Activated T-cell treated with anti-CD3 and anti-CD28 coated beads, Interleukin-2, amount 50 U/mL, for 4 hours (primary cell): ENCODE data around the gene TAS2R1. TPM values are rescaled to one million over a fixed set of nuclear protein-coding genes. Genes with fewer than 3 reads are reported as not detected.

Experiments
- ATAC-seq, 2 donors: fragments of 200-7000 bp; cut with Tn5 transposase; one replicate each; pipeline ENCODE4 v1.10.0; 2021
- DNase-seq: peaks from one replicate; pipeline ENCODE4 v3.0.0-alpha.2; 2020
- H3K27me3 Mint-ChIP-seq: one replicate; pipeline ENCODE4 v1.8.0; 2021; ENCODE audit warnings: low read depth, mixed read lengths
- H3K36me3 Mint-ChIP-seq: one replicate; pipeline ENCODE4 v1.8.0; 2022; ENCODE audit warnings: mixed read lengths; ENCODE audit not compliant: insufficient read depth
- H3K4me1 Mint-ChIP-seq: one replicate; pipeline ENCODE4 v1.8.0; 2021; ENCODE audit warnings: low read depth, mixed read lengths
- H3K4me3 Mint-ChIP-seq: one replicate; pipeline ENCODE4 v1.8.0; 2021; ENCODE audit warnings: mild to moderate bottlenecking, moderate library complexity, mixed read lengths
- H3K9me3 Mint-ChIP-seq: one replicate; pipeline ENCODE4 v1.8.0; 2021; ENCODE audit warnings: mixed read lengths
- total RNA-seq, 3 donors: library from RNA; stranded (reverse); gene quantifications; one replicate each; pipeline ENCODE4 v1.2.1, GENCODE V29; 2021

TAS2R1 gene
- total RNA-seq, 3 donors from 2014 or later, result not detected

GRCh38 chr5:9641806-9642355 lies 11.7 kb upstream of the TAS2R1 start:
- H3K27me3 Mint-ChIP-seq, result no peaks in the 10 kb centered on the region
- ATAC-seq, result no peak
- no peaks in the 10 kb centered on the region for H3K4me1 Mint-ChIP-seq

GRCh38 chr5:9632495-9632894 lies 2.3 kb upstream of the TAS2R1 start:
- H3K36me3 Mint-ChIP-seq, result no peaks in the 10 kb centered on the region
- ATAC-seq (no peak), DNase-seq (no peak)
- peaks cover 39% of the 10 kb centered on the region for H3K9me3 Mint-ChIP-seq
- no peaks in the 10 kb centered on the region for H3K4me1 Mint-ChIP-seq
- no peaks in the 10 kb centered on the region for H3K27me3 Mint-ChIP-seq
- H3K4me3 Mint-ChIP-seq, result no peak overlapping the region

More at GRCh38 chr5:9641806-9642355, 11.7 kb upstream of the TAS2R1 start:
- Mint-ChIP-seq H3K4me3 (no peak overlapping the region), H3K9me3 (peaks cover 14% of the 10 kb centered on the region), H3K36me3 (no peaks in the 10 kb centered on the region)
- DNase-seq, result no peak

- Mint-ChIP-seq H3K36me3 (no peaks in the 10 kb centered on the region), H3K4me1 (no peaks in the 10 kb centered on the region), H3K27me3 (no peaks in the 10 kb centered on the region), H3K4me3 (no peak overlapping the region), H3K9me3 (peaks cover 20% of the 10 kb centered on the region)
- ATAC-seq (no peak), DNase-seq (no peak)
Observed at GRCh38 chr5:9627541-9627940, 2.6 kb downstream of the TAS2R1 start.

GRCh38 chr5:9626955-9627354 lies 3.2 kb downstream of the TAS2R1 start:
- peaks cover 21% of the 10 kb centered on the region for H3K9me3 Mint-ChIP-seq
- H3K27me3 Mint-ChIP-seq, result no peaks in the 10 kb centered on the region
- DNase-seq, result no peak
- no peaks in the 10 kb centered on the region for H3K4me1 Mint-ChIP-seq
- ATAC-seq, result no peak
- H3K36me3 Mint-ChIP-seq, result no peaks in the 10 kb centered on the region
- no peak overlapping the region for H3K4me3 Mint-ChIP-seq

- no peak overlapping the region for H3K4me3 Mint-ChIP-seq
- ATAC-seq, result no peak
Observed at GRCh38 chr5:9625731-9626130, 4.4 kb downstream of the TAS2R1 start.

GRCh38 chr5:9625286-9625685 lies 4.9 kb downstream of the TAS2R1 start:
- Mint-ChIP-seq H3K27me3 (no peaks in the 10 kb centered on the region), H3K4me3 (no peak overlapping the region), H3K4me1 (no peaks in the 10 kb centered on the region), H3K9me3 (peaks cover 15% of the 10 kb centered on the region), H3K36me3 (no peaks in the 10 kb centered on the region)
- DNase-seq (no peak), ATAC-seq (no peak)

More at GRCh38 chr5:9625731-9626130, 4.4 kb downstream of the TAS2R1 start:
- no peaks in the 10 kb centered on the region for H3K4me1 Mint-ChIP-seq
- H3K36me3 Mint-ChIP-seq, result no peaks in the 10 kb centered on the region
- DNase-seq, result no peak
- H3K9me3 Mint-ChIP-seq, result peaks cover 15% of the 10 kb centered on the region
- H3K27me3 Mint-ChIP-seq, result no peaks in the 10 kb centered on the region

- Mint-ChIP-seq H3K4me1 (no peaks in the 10 kb centered on the region), H3K36me3 (no peaks in the 10 kb centered on the region), H3K4me3 (no peak overlapping the region), H3K9me3 (peaks cover 15% of the 10 kb centered on the region), H3K27me3 (no peaks in the 10 kb centered on the region)
- ATAC-seq (no peak), DNase-seq (no peak)
Observed at GRCh38 chr5:9624196-9624947, 5.8 kb downstream of the TAS2R1 start.

- DNase-seq (no peak), ATAC-seq (no peak)
- Mint-ChIP-seq H3K4me3 (no peak overlapping the region), H3K27me3 (no peaks in the 10 kb centered on the region), H3K9me3 (peaks cover 14% of the 10 kb centered on the region), H3K4me1 (no peaks in the 10 kb centered on the region), H3K36me3 (no peaks in the 10 kb centered on the region)
Observed at GRCh38 chr5:9623661-9624060, 6.5 kb downstream of the TAS2R1 start.

GRCh38 chr5:9622971-9623421 lies 7.2 kb downstream of the TAS2R1 start:
- ATAC-seq, result no peak
- Mint-ChIP-seq H3K9me3 (peaks cover 11% of the 10 kb centered on the region), H3K27me3 (no peaks in the 10 kb centered on the region), H3K36me3 (no peaks in the 10 kb centered on the region), H3K4me3 (no peak overlapping the region), H3K4me1 (no peaks in the 10 kb centered on the region)
- DNase-seq, result no peak

- Mint-ChIP-seq H3K27me3 (no peaks in the 10 kb centered on the region), H3K36me3 (no peaks in the 10 kb centered on the region), H3K9me3 (peaks cover 11% of the 10 kb centered on the region), H3K4me1 (no peaks in the 10 kb centered on the region), H3K4me3 (no peak overlapping the region)
- no peak for ATAC-seq
- no peak for DNase-seq
Observed at GRCh38 chr5:9621379-9621903, 8.7 kb downstream of the TAS2R1 start.

- no peaks in the 10 kb centered on the region for H3K36me3 Mint-ChIP-seq
- no peak overlapping the region for H3K4me3 Mint-ChIP-seq
- peaks cover 11% of the 10 kb centered on the region for H3K9me3 Mint-ChIP-seq
- H3K4me1 Mint-ChIP-seq, result no peaks in the 10 kb centered on the region
- ATAC-seq, result no peak
- DNase-seq, result no peak
- no peaks in the 10 kb centered on the region for H3K27me3 Mint-ChIP-seq
Observed at GRCh38 chr5:9619331-9620092, 10.6 kb downstream of the TAS2R1 start.

GRCh38 chr5:9617739-9618504 lies 12.2 kb downstream of the TAS2R1 start:
- Mint-ChIP-seq H3K4me1 (no peaks in the 10 kb centered on the region), H3K9me3 (peaks cover 11% of the 10 kb centered on the region), H3K27me3 (no peaks in the 10 kb centered on the region), H3K4me3 (no peak overlapping the region), H3K36me3 (no peaks in the 10 kb centered on the region)
- DNase-seq (no peak), ATAC-seq (no peak)

- no peak for DNase-seq
Observed at GRCh38 chr5:9617221-9617620, 12.9 kb downstream of the TAS2R1 start.

GRCh38 chr5:9615331-9615730 lies 14.8 kb downstream of the TAS2R1 start:
- H3K36me3 Mint-ChIP-seq, result no peaks in the 10 kb centered on the region
- no peaks in the 10 kb centered on the region for H3K4me1 Mint-ChIP-seq
- no peak for DNase-seq
- no peak for ATAC-seq
- peaks cover 19% of the 10 kb centered on the region for H3K9me3 Mint-ChIP-seq
- no peak overlapping the region for H3K4me3 Mint-ChIP-seq
- H3K27me3 Mint-ChIP-seq, result no peaks in the 10 kb centered on the region

More at GRCh38 chr5:9617221-9617620, 12.9 kb downstream of the TAS2R1 start:
- Mint-ChIP-seq H3K4me1 (no peaks in the 10 kb centered on the region), H3K4me3 (no peak overlapping the region), H3K27me3 (no peaks in the 10 kb centered on the region), H3K9me3 (peaks cover 8% of the 10 kb centered on the region), H3K36me3 (no peaks in the 10 kb centered on the region)
- no peak for ATAC-seq
